PC-3 (cell line): ENCODE data around the gene SPEN.

Experiments
- CTCF ChIP-seq: fragments of 300-600 bp; sonication (generic); conservative IDR thresholded peaks from 2 replicates; pipeline ENCODE4 v1.5.1; 2017; ENCODE audit warnings: antibody characterized with exemption, low read depth, mild to moderate bottlenecking, low read length
- EZH2 ChIP-seq: fragments of 300-600 bp; sonication (generic); IDR thresholded peaks from one replicate; pipeline ENCODE4 v1.6.1; 2017; ENCODE audit warnings: antibody characterized with exemption, mild to moderate bottlenecking, low read length; ENCODE audit not compliant: unreplicated experiment
- EZH2phosphoT487 ChIP-seq: fragments of 300-600 bp; sonication (generic); IDR thresholded peaks from 2 replicates; pipeline ENCODE4 v1.6.1; 2018; ENCODE audit warnings: mild to moderate bottlenecking, antibody characterized with exemption, low read length, borderline replicate concordance

DNA sequence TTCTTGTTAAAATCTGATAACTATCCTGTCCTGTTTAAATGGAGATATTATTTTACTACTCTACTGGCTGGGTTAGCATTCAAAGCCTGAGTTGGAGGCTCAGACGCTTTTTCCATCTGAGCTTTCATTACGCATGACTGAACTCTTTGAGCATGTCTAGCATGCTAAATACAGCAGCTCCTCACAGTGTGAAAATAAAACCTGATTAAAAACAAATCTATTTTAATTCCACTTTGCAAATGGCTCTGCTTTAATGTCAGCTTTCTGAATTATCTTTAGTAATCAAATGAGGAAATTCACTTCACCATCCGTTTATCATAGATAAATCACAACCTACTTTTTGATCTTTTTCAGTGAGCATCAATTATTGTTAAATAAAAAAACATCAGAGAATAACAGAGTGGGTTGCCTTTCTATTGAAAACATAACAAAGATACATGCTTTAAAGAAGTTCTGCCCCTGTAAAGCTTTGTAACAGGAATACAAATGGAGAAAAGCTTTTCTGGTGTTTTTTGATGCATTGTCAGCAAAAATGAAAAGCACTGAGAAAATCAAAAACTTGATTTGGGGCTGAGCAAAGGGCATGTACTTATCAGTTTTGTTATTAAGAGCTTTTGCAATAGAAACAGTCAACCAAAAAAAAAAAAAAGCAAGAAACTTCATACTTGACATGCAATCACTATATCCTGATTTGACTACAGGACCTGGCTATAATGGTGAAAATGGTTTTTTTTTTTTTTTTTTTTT lies 3.5 kb upstream of the SPEN start:
- TF ChIP-seq CTCF = no peak
- no peak for TF ChIP-seq EZH2
- TF ChIP-seq EZH2phosphoT487 = no peak
